ENCODE results near the gene NR4A1.
"Not testable (repeated sequence)": the region's sequence is repeated elsewhere in the genome, so short reads cannot be mapped to it uniquely, and the experiment has no call there.

Gene NR4A1

GRCh38 chr12:52080403-52081251 lies 29.4 kb downstream of the NR4A1 start:
- no peak for DNase-seq

GRCh38 chr12:52081263-52081733 lies 30.1 kb downstream of the NR4A1 start:
- no peak for DNase-seq

- no peak for DNase-seq
Observed at GRCh38 chr12:52082026-52082668, 30.9 kb downstream of the NR4A1 start.

GRCh38 chr12:52082669-52082987 lies 31.4 kb downstream of the NR4A1 start:
- no peak for DNase-seq

- peak; percentile 16 to 77 for DNase-seq
Observed at GRCh38 chr12:52082988-52083637, 31.9 kb downstream of the NR4A1 start.

- no peak for DNase-seq
Observed at GRCh38 chr12:52083638-52083996, 32.4 kb downstream of the NR4A1 start.

GRCh38 chr12:52084491-52085231 lies 33.4 kb downstream of the NR4A1 start:
- DNase-seq, result no peak

GRCh38 chr12:52085682-52086180 lies 34.5 kb downstream of the NR4A1 start:
- no peak for DNase-seq

- DNase-seq, result no peak
Observed at GRCh38 chr12:52086366-52086765, 35.1 kb downstream of the NR4A1 start.

GRCh38 chr12:52086944-52087835 lies 35.9 kb downstream of the NR4A1 start:
- no peak for DNase-seq

- DNase-seq, result no peak
Observed at GRCh38 chr12:52087961-52088820, 36.9 kb downstream of the NR4A1 start.

GRCh38 chr12:52089491-52089890 lies 38.2 kb downstream of the NR4A1 start:
- DNase-seq, result no peak

- no peak for DNase-seq
Observed at GRCh38 chr12:52090291-52090690, 39.0 kb downstream of the NR4A1 start.

- no peak for DNase-seq
Observed at GRCh38 chr12:52091061-52091460, 39.8 kb downstream of the NR4A1 start.

GRCh38 chr12:52091869-52092268 lies 40.6 kb downstream of the NR4A1 start:
- DNase-seq, result no peak

- no peak for DNase-seq
Observed at GRCh38 chr12:52093346-52093745, 42.1 kb downstream of the NR4A1 start.

GRCh38 chr12:52096332-52097044 lies 45.2 kb downstream of the NR4A1 start:
- no peak for DNase-seq

GRCh38 chr12:52097045-52097666 lies 45.9 kb downstream of the NR4A1 start:
- DNase-seq, result no peak

- not testable (repeated sequence) for DNase-seq
Observed at GRCh38 chr12:52104431-52105089, 53.3 kb downstream of the NR4A1 start.

All from inflammatory macrophage treated with lipopolysaccharide for 1 hour (primary cell).